Activated gamma-delta T cell (primary cell): ENCODE measurements around the gene GATAD2A.
"Not testable (repeated sequence)": the region's sequence is repeated elsewhere in the genome, so short reads cannot be mapped to it uniquely, and the experiment has no call there.

Experiments
- DNase-seq: peaks from one replicate; lab custom pipeline; 2025; lab: John Stamatoyannopoulos, UW
- total RNA-seq, 2 donors: gene quantifications; one replicate each; lab custom pipeline; 2026; lab: John Stamatoyannopoulos, UW

Gene GATAD2A, protein sequence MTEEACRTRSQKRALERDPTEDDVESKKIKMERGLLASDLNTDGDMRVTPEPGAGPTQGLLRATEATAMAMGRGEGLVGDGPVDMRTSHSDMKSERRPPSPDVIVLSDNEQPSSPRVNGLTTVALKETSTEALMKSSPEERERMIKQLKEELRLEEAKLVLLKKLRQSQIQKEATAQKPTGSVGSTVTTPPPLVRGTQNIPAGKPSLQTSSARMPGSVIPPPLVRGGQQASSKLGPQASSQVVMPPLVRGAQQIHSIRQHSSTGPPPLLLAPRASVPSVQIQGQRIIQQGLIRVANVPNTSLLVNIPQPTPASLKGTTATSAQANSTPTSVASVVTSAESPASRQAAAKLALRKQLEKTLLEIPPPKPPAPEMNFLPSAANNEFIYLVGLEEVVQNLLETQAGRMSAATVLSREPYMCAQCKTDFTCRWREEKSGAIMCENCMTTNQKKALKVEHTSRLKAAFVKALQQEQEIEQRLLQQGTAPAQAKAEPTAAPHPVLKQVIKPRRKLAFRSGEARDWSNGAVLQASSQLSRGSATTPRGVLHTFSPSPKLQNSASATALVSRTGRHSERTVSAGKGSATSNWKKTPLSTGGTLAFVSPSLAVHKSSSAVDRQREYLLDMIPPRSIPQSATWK
- 134 to 138 reads per million in 2 donors for total RNA-seq

DNA sequence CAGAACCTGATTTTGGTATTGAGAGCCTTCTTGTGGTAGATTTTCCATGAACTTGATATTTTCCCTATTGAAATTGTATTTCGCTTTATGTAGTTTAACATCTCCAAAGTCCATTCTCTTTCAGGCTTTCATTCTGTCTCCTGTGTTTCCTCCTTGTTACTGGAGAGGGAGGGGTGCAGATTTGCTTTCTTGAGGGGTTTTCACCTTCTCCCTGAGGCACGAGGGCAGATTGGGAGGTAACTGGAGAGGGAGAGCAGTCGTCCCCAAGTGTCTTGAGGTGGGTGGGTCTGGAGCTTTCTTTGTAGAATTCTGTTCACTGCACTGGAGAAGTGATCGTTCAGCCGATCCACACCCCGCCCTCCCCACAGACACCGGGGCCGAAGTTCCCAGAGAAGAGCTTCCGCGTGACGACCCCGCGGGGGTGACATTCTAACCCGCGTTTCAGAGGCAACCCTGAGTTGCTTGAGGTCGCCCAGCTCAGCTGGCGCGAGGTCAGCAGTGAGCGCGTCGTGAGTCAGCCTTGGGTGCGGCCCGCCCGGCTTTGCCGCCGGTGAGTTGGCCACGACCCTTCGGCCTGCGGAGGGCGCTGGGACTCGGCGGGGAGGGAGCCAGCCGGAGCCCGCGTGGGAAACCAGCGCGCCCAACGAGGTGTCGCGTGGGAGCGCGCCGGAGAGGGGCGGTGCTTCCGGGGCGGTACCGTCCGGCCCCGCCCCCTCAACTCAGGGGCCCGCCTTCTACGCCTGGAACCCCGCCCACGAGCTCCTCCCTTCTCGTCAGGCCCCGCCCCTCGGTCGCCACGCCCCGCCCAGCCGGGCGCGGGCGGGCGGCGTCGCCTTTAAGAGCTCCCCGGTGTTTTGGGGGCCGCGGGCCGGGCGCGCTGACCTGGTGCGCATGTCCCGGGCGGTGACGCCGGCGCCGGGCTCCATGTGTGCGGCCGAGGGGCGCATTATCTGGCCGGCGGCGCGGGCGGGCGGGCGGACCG lies at the start of gene GATAD2A:
GATAD2A (plus strand) TSS at position 797 of the 982 bp plus-strand sequence. CDS start 59,671 bp downstream, outside the sequence.
- peak; percentile 90 for DNase-seq

DNA sequence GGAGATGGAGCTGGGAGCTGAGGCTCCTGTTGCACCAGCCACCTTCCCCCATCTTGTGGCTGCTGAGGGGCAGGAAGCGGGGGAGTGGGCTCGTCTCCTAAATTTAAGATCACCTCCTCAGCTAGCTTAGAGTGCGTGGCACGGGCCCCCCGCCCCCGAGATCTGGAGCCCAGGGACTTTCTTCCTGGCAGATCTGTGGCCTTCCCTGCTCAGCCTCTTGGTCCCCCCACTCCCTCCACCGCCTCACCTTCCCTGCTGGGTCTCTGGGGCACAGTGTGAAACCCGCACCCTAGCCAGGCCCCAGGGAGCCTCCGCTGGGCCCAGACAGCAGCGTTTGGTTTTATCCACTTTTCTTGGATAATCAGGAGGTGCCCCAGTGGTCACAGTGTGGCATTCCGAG lies 49.0 kb upstream of the GATAD2A start:
- DNase-seq, result no peak

DNA sequence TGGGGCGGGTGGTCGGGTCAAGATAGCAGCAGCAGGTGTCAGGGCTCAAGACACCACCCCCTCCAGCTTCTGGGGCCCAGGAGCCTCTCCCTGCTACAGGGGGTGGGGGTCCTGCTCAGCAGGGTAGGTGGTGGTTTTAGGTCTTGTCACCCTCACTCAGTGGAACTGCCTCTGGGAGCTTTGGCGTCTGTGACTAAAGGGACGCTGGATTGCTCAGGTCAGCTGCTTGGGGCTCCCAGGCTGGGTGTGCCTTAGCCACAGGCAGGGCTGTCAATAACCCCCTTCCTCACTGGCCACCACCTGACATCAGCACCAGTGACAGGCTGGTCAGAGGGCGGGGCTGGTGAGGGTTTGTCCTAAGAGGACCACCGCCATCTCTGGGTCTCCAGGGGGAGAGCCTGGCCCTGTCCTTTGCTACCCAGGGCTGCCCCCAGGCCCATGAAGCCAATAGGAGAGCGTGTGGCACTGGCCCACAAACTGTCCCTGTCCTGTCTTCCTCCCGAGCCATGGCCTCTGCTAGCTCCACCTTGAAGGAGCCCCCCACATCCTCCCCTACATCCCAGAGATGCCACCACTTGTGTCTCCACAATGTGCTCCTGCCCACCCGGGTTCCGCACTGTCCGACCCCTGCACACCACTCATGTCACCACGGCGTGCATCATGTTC lies 48.4 kb upstream of the GATAD2A start:
- DNase-seq, result no peak

DNA sequence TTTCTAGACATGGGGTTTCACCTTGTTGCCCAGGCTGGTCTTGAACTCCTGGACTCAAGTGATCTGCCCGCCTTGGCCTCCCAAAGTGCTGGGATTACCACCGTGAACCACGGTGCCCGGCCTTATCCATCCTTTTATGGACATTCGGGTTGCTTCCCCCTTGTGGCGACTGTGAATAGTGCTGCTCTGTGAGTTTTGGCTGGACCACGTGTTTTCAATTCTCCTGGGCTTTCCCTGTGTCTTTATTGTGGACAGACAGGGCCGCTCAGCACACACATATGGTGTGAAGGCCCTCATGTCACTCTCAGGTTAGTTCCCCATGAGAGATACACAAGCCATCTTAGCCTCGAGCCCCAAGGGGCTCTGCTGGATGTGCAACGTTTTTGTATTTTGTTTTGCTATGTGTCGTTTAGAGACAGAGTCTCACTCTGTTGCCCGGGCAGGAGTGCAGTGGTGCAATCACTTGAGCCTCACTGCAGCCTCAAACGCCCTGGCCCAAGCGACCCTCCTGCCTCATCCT lies 44.3 kb upstream of the GATAD2A start:
- DNase-seq, result no peak

DNA sequence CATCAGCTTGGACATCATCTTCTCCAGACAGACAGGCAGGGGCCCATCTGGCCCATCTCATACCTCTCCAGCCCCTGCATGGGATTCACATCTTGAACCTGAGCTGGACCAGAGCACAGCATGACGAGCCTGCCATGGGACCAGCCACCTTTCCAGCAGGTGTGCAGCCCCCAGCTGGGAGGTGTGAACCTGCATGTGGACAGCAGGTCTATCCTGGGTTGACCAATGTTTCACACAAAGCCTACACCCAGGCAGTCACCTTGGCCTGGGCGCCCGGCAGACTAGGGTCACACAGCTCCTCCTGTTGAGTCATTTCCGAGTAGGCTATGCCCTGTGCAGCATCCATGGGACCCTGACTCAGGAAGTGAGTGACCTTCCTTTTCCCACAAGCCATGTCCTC lies 43.4 kb upstream of the GATAD2A start:
- DNase-seq, result no peak

DNA sequence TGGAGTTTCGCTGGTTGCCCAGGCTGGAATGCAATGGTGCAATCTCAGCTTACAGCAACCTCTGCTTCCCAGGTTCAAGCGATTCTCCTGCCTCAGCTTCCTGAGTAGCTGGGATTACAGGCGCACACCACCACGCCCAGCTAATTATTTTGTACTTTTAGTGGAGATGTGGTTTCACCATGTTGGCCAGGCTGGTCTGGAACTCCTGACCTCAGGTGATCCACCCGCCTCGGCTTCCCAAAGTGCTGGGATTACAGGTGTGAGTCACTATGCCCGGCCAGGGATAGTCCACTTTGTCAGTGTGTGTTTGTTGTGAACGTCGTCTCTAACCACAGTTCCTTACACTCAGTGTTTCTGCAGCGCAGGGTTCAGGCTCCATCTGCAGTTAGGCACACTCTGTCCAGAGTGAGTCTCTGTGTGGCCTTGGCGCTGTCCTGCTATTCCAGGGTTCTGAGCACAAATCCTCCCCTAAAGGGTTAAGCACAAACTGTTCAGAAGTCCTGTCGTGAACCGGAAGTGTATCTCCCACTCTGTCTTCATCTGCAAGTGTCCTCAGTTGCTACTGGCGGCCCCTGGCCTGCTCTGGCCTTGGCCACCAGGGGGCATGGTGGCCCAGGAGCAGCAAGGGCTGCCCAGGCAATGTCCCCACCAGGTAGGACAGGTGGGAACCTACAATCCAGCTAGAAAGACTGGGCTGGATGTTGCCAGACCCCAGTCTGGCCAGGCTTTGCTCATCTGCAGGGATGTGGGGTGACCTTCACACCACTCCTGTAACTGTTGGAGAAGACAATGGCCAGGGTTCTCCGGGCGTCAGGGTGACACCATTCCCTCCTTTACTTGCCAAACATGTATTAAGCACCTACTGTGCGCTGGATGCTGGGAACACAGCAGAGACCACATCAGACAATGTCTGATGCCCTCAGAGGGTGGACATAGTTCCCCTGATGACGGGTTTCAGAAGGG lies 38.8 kb upstream of the GATAD2A start:
- peak; percentile 39 for DNase-seq

DNA sequence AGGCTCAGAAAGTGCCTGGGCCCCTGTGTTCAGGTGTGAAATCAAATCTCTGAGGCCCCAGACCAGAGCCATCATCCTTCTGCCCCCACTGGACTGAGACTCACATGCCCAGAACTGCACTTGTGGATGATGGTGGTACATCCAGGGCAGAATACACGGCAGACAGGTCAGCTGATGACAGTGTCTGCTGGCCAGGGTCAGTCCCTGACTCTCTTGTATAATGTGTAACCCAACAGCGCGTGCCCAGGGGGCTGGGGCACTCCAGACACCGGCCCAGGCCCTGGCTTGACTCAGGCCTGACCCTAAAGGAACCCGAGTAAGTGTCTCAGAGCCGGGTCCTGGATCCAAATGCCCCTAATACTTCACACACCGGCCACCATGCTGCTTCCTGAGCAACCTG lies 37.4 kb upstream of the GATAD2A start:
- DNase-seq, result no peak

DNA sequence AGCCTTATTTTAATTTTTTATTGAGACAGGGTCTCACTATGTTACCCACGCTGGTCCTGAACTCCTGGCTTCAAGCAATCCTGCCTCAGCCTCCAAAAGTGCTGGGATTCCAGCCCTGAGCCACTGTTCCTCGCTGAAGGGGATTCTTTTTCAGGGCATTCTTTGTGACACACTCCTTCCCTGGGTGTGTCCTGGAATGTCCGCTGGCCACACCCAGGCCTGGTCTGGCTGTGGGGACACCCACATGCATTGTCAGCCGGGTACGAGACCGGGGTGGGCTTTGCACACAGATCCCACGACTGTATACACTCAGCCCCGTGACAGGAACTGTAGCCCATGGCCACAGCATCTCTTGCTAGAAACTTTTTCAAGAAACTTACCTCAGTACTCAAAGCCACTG lies 34.4 kb upstream of the GATAD2A start:
- no peak for DNase-seq

DNA sequence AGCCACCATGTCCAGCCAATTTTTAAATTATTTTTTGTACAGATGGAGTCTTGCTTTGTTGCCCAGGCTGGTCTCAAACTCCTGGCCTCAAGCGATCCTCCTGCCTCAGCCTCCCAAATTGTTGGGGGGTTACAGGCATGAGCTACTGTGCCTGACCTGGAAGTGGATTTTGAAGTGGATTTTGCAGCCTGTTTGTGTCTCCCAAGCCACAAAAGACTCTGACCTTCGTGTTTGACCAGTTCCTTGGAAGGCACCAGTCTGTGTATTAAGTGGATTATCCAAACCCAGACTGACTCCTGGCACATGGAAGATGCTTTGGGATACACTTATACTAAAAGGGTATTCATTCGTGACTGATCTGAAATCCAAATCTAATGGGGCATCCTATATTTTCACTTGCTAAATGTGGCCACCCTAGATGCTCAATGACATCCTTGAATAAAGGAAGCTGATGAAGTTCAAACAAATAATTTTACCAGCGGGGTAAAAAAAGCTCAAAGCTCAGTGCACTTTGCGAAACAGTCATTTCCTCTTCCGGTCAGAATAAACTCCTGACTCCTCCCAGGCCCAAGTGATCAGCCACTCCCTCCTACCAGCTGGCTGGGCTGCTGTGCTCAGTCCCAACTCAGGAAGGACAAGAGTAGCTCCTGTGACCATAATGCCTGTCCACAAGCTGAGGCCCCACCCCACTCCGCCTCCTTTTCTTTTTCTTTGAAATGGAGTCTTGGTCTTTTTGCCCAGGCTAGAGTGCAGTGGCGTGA lies 32.6 kb upstream of the GATAD2A start:
- no peak for DNase-seq

DNA sequence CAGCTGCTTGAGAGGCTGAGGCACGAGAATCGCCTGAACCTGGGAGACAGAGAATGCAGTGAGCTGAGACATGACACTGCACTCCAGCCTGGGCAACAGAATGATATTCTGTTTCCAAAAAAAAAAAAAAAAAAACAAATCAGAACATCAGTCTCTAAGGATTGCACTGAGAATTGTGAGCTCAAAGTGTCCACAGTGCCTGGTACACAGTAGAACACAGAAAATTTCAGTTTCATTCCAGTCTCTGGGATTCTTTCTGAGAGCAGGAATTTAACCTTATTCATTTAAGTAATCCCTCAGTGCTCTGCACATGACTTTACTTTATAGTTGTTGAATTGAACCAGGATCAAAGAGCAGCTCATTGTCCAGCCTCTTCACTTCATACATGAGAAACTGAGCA lies 25.9 kb upstream of the GATAD2A start:
- DNase-seq, result no peak

DNA sequence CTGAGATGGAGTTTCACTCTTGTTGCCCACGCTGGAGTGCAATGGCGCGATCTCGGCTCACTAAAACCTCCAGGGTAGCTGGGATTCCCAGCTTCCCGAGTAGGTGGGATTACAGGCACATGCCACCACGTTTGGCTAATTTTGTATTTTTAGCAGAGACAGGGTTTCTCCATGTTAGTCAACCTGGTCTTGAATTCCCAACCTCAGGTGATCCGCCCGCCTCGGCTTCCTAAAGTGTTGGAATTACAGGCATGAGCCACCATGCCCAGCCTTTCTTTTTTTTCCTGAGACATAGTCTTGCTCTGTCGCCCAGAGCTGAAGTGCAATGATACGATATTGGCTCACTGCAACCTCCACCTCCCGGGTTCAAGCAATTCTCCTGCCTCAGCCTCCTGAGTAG lies 25.2 kb upstream of the GATAD2A start:
- DNase-seq, result not testable (repeated sequence)

DNA sequence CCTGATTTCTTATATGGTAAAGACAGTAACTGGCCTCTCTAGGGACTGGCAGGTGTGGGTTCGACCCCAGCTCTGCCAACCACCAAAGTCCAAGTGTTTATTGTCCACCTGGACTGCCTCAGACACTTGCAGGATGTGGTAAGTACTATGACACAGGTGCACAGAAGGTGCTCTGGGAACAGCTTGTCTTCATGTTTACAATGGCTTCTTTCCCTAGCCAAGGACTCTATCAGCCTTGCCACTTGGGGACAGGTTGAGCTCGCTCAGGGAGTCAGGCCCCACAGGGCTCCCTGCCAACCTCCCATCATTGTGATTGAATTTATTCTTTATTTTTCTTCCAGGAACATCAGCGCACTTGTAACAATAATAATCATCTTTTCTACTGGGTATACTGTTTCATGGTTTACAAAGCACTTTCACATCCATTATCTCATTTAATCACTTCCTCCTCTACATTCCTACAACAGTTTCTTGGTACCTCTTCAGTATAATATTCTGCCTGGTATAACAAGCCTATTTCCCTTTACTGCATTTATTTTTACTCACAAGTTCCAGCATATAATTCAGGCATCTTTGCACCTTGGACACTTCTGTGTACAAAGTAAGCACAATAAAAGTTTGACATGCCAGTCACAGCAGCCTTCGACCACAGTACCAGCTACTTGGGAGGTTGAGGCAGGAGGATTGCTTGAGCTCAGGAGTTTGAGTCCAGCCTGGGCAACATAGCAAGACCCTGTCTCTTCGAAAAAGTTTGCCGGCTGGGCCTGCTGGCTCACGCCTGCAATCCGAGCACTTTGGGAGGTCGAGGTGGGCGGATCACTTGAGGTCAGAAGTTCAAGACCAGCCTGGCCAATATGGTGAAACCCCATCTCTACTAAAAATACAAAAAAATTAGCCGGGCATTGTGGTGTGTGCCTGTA lies 24.2 kb upstream of the GATAD2A start:
- DNase-seq, result no peak

DNA sequence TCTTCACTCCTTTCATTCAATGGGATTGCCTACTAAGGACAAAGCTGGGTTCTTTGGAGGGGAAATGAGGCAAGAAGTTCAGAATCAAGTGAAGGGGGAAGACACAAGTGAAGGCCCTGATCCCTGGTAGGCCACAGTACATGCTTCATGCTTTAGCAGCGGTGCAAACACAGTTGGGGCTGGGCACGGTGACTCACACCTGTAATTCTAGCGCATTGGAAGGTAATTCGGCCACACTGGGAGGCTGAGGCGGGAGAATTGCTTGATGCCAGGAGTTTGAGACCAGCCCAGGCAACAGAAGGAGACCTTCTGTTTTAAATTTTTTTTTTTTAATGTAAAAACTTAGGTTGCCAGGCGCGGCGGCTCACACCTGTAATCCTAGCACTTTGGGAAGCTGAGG lies 23.4 kb upstream of the GATAD2A start:
- no peak for DNase-seq

DNA sequence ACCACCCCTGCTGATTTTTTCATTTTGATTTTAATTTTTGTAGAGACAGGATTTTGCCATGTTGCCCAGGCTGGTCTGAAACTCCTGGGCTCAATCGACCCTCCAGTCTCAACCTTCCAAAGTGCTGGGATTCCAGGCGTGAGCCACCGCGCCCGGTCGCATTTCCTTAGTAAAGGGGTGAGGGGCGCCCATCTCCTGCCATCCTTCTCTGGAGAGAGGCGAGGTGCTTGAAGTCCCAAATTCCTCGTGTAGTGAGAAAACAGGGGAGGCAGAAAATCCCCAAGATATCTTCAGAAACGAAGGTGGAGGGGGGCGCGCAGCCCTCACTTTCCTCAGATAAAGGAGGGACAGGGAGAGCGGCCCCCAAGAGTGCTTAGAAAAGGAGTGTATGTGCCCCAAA lies 21.0 kb upstream of the GATAD2A start:
- DNase-seq, result no peak

DNA sequence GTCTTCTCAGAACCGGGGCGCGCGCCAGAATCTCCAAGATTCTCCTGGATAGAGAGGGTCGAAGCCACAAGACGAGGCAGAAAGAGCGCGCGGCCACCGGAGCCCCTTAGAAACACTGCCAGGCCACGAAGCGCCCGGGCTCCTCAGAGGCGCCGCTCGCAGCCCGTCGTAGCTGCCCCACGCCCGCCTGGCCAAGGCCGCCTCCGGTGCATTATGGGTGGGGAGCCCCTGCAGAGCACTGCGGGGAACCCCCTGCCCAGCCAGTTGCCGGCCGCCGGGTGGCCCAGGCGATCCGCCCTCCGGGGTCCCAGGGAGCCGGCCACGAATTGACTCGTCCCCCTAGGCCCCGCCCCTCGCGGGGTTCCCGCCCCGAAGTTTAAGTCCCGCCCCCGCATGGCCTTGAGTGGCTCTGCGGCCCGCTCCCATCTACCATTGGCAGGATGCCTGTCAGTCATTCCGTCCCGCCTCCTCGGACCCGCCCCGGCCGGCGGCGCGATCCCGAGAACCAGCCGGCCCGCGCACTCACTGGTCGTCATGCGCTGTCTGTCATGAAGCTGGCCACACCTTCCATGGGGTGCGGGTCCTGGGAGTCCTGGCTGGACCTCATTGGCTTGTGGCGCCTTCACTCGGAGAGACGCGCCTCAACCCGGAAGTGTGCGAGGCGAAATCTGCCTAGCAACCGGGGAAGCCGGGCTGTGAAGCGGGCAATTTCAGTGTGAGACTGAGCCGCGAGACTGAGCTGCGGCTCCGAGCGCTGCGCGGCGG lies 20.2 kb upstream of the GATAD2A start:
- DNase-seq, result peak; percentile 98

DNA sequence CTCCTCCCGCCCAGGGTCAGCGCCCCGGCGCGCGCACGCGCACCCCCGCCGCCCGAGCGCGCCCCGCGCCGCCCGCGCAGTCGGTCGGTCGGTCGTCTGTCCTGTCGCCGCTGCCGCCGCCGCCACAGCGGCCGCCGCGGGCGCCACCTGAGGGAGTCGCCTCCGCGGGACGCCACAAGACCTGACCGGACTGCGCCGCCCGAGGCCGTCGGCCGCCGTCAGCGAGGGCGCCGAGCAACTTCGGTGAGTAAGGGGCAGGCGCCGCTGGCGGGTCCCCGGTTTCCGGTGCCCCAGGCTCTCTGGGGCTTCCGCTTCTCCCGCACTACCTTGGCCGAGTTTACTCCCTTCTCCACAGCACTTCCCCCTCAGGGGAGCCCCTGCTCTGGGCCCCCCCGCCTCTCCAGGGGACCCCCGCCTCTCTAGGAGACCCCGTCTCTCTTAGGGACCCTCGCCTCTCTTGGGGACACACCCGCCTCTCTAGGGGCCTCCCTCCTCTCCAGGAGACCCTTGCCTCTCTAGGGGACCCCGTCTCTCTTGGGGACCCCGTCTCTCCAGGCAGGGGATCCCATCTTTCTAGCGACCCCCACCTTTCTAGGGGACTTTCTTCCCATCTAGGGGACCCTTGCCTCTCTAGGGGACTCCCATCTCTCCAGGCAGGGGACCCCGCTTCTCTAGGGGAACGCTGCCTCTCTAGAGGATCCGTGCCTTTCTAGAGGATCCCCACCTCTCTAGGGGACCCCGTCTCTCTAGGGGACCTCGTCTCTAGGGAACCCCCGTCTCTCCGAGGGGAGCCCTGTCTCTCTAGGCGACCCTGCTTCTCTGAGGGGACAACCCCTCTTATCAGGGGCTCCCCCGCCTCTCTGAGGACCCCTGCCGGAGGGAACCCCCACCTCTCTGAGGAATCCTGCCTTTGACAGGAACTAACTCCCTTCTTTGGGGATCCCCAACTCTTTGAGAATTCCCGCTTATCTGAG lies 19.3 kb upstream of the GATAD2A start:
- peak; percentile 74 for DNase-seq
